IMR-90 (cell line): ENCODE results near the gene TMEM26. TPM values are rescaled to one million over a fixed set of nuclear protein-coding genes. Genes with fewer than 3 reads are reported as not detected.
A peak's percentile ranks its signal among the peaks of the same experiment; 100 is the strongest.

Experiments used
- ATAC-seq: fragments of 200-7000 bp; cut with Tn5 transposase; 2 replicates; pipeline ENCODE4 v1.9.1; 2020; ENCODE audit warnings: low read depth, mild to moderate bottlenecking, moderate library complexity
- Bru-seq: library from RNA; stranded (reverse); fragments of 400-500 nt; gene quantifications from one replicate; lab custom pipeline; 2021; lab: Mats Ljungman, UMichigan
- BruChase-seq, 2 experiments: library from RNA; stranded (reverse); fragments of 400-500 nt; gene quantifications; one replicate each; lab custom pipeline; 2021; lab: Mats Ljungman, UMichigan
- BruUV-seq: library from RNA; stranded (reverse); fragments of 400-500 nt; replicated peaks from 2 replicates; lab custom pipeline; 2021; lab: Mats Ljungman, UMichigan
- CTCF ChIA-PET: fragments of 300-600 bp; formaldehyde crosslinking; extraction: SDS; loops from one replicate; lab custom pipeline; 2021; ENCODE audit warnings: antibody characterized with exemption; lab: Yijun Ruan, JAX
- POLR2A ChIA-PET: fragments of 300-600 bp; sonication (Branson Sonifier 250); formaldehyde crosslinking; loops from one replicate; lab custom pipeline; 2022; ENCODE audit warnings: antibody characterized with exemption; ENCODE audit not compliant: unreplicated experiment; lab: Charles Lee
- DNase-seq: peaks from one replicate; pipeline ENCODE4 v3.0.0; 2013
- H2AFZ ChIP-seq: replicated peaks from 2 replicates; pipeline ENCODE3; 2013; ENCODE audit warnings: low read length, mild to moderate bottlenecking; ENCODE audit not compliant: poor library complexity
- H2AK5ac ChIP-seq: 2 replicates; pipeline ENCODE4 v1.6.1; 2013; ENCODE audit warnings: low read depth, low read length, inconsistent platforms
- H2AK9ac ChIP-seq: replicated peaks from 2 replicates; pipeline ENCODE3; 2013; ENCODE audit warnings: mild to moderate bottlenecking, low read depth, low read length, moderate library complexity; ENCODE audit not compliant: poor library complexity
- H2BK120ac ChIP-seq: 2 replicates; pipeline ENCODE4 v1.6.1; 2013; ENCODE audit warnings: low read depth, low read length, inconsistent platforms
- H2BK15ac ChIP-seq: 3 replicates; pipeline ENCODE4 v1.6.1; 2013; ENCODE audit warnings: low read depth, low read length, inconsistent platforms
- H2BK20ac ChIP-seq: 2 replicates; pipeline ENCODE4 v1.6.1; 2013; ENCODE audit warnings: low read depth, mild to moderate bottlenecking, inconsistent platforms, low read length, moderate library complexity
- H2BK5ac ChIP-seq: 2 replicates; pipeline ENCODE4 v1.6.1; 2013; ENCODE audit warnings: mild to moderate bottlenecking, low read depth, low read length, inconsistent platforms; ENCODE audit not compliant: poor library complexity, severe bottlenecking
- H3K14ac ChIP-seq: replicated peaks from 2 replicates; pipeline ENCODE4 v1.6.1; 2013; ENCODE audit warnings: low read depth, low read length, inconsistent platforms
- H3K18ac ChIP-seq: 2 replicates; pipeline ENCODE4 v1.6.1; 2013; ENCODE audit warnings: low read depth, low read length, control low read depth
- H3K23ac ChIP-seq: 2 replicates; pipeline ENCODE4 v1.6.1; 2013; ENCODE audit warnings: low read depth, low read length, inconsistent platforms
- H3K27ac ChIP-seq: 2 replicates; pipeline ENCODE4 v1.5.1; 2013; ENCODE audit warnings: mild to moderate bottlenecking, control low read depth, low read length; ENCODE audit not compliant: insufficient read depth
- H3K27me3 ChIP-seq: 2 replicates; pipeline ENCODE4 v1.6.1; 2013; ENCODE audit warnings: low read length; ENCODE audit not compliant: control insufficient read depth, insufficient read depth
- H3K36me3 ChIP-seq: 2 replicates; pipeline ENCODE4 v1.6.1; 2013; ENCODE audit warnings: low read length, mixed read lengths; ENCODE audit not compliant: control insufficient read depth, insufficient read depth
- H3K4ac ChIP-seq: 2 replicates; pipeline ENCODE4 v1.6.1; 2013; ENCODE audit warnings: low read depth, low read length, inconsistent platforms
- H3K4me1 ChIP-seq: 2 replicates; pipeline ENCODE4 v1.6.1; 2013; ENCODE audit warnings: low read length, mixed read lengths; ENCODE audit not compliant: control insufficient read depth, insufficient read depth
- H3K4me2 ChIP-seq: 2 replicates; pipeline ENCODE4 v1.6.1; 2013; ENCODE audit warnings: low read depth, mild to moderate bottlenecking, control low read depth, low read length, moderate library complexity
- H3K4me3 ChIP-seq: 2 replicates; pipeline ENCODE4 v1.5.1; 2013; ENCODE audit warnings: low read depth, mild to moderate bottlenecking, control low read depth, low read length, moderate library complexity; ENCODE audit not compliant: insufficient read depth
- H3K56ac ChIP-seq: 2 replicates; pipeline ENCODE4 v1.6.1; 2013; ENCODE audit warnings: low read length, inconsistent platforms; ENCODE audit not compliant: insufficient read depth; ENCODE audit errors: extremely low read depth
- H3K79me1 ChIP-seq, 2 experiments: 2 replicates each; pipeline ENCODE4 v1.6.1; 2013; ENCODE audit warnings: low read length in 2 of 2, inconsistent platforms in 1 of 2, low read depth in 1 of 2
- H3K9ac ChIP-seq: 2 replicates; pipeline ENCODE4 v1.6.1; 2013; ENCODE audit warnings: low read depth, low read length, control low read depth
- H3K9me1 ChIP-seq: 2 replicates; pipeline ENCODE4 v1.6.1; 2013; ENCODE audit warnings: low read length, inconsistent platforms; ENCODE audit not compliant: insufficient read depth
- H3K9me3 ChIP-seq: 2 replicates; pipeline ENCODE4 v1.6.1; 2013; ENCODE audit warnings: low read length; ENCODE audit not compliant: control insufficient read depth, insufficient read depth
- H4K20me1 ChIP-seq: 2 replicates; pipeline ENCODE4 v1.6.1; 2013; ENCODE audit warnings: low read length, inconsistent platforms; ENCODE audit not compliant: insufficient read depth
- H4K5ac ChIP-seq: 2 replicates; pipeline ENCODE4 v1.6.1; 2013; ENCODE audit warnings: mild to moderate bottlenecking, low read depth, low read length, control low read depth
- H4K8ac ChIP-seq, 2 experiments: 2 replicates each; pipeline ENCODE4 v1.6.1; 2013; ENCODE audit warnings: low read depth in 2 of 2, low read length in 2 of 2, control low read depth in 1 of 2, inconsistent platforms in 1 of 2
- H4K91ac ChIP-seq: 2 replicates; pipeline ENCODE4 v1.6.1; 2013; ENCODE audit warnings: low read depth, low read length, inconsistent platforms; ENCODE audit not compliant: insufficient read depth
- NFE2L2 ChIP-seq: fragments of 150-350 bp; IDR thresholded peaks from 2 replicates; pipeline ENCODE4 v1.6.1; 2016; ENCODE audit warnings: low read depth, mild to moderate bottlenecking, low read length
- whole genome bisulfite sequencing, 2 experiments: methylation state at CpG; one replicate each; pipeline versions ENCODE4 v1.1.5 to v1.1.7; 2013; ENCODE audit warnings: missing lambda C conversion rate in 2 of 2; ENCODE audit not compliant: insufficient read length in 1 of 2; ENCODE audit errors: extremely low coverage in 2 of 2; 5-methylcytosine and 5-hydroxymethylcytosine counted together
- dilution Hi-C: fragments of 300-500 bp; cut with HindIII; formaldehyde crosslinking; loops from one replicate; pipeline ENCODE4 v1.14.3; 2018; ENCODE audit warnings: low sequenced_read_pairs; ENCODE audit not compliant: unreplicated experiment
- in situ Hi-C: fragments of 300-500 bp; cut with MboI; formaldehyde crosslinking; loops from 3 replicates; pipeline ENCODE4 v1.14.3; 2019; ENCODE audit warnings: low sequenced_read_pairs, inconsistent platforms, mixed read lengths
- intact Hi-C: fragments of 100-400 bp; cut with micrococcal nuclease; formaldehyde crosslinking; loops from 2 replicates; pipeline ENCODE4 v1.10.0; 2022
- long read RNA-seq: library from polyadenylated mRNA; unstranded; transcript quantifications from one replicate; pipeline ENCODE4 v2.0.0, GENCODE V29; 2021; ENCODE audit not compliant: unreplicated experiment
- polyA plus RNA-seq, 3 experiments: library from polyadenylated mRNA; depleted of rRNA; stranded (reverse); fragments of >200 nt; gene quantifications; 2 replicates each; pipeline ENCODE4 v1.2.3, GENCODE V29; 2012; ENCODE audit warnings: low replicate concordance in 1 of 3
- total RNA-seq: library from RNA; depleted of rRNA; stranded (reverse); fragments of >200 nt; gene quantifications from 2 replicates; pipeline ENCODE4 v1.2.3, GENCODE V29; 2012; rRNA removed

Gene TMEM26
- total RNA-seq (0.36 and 0.56 TPM in 2 replicates), polyA plus RNA-seq (2012; rRNA removed) (0.16 and 0.22 TPM in 2 replicates), Bru-seq, nascent RNA (percentile 37 among the genes with signal in this experiment), BruChase-seq, experiment 1, labeled RNA remaining after a 6-hour chase (percentile 37 among the genes with signal in this experiment), BruChase-seq, experiment 2, labeled RNA remaining after a 2-hour chase (percentile 39 among the genes with signal in this experiment)
- 0.08 and 0.84 TPM in 2 replicates for polyA plus RNA-seq (2012; cell fraction: cytosol; rRNA removed)
- 0.14 and 0.57 TPM in 2 replicates for polyA plus RNA-seq (2012; cell fraction: nucleus; rRNA removed; ENCODE audit: low replicate concordance)
- long read RNA-seq, full-length matches to known transcripts = 2 of 5 reads
- long read RNA-seq, partial matches to known transcripts = 1 of 5 reads
- long read RNA-seq, other reads (novel, unspliced or antisense) = 2 of 5 reads

DNA sequence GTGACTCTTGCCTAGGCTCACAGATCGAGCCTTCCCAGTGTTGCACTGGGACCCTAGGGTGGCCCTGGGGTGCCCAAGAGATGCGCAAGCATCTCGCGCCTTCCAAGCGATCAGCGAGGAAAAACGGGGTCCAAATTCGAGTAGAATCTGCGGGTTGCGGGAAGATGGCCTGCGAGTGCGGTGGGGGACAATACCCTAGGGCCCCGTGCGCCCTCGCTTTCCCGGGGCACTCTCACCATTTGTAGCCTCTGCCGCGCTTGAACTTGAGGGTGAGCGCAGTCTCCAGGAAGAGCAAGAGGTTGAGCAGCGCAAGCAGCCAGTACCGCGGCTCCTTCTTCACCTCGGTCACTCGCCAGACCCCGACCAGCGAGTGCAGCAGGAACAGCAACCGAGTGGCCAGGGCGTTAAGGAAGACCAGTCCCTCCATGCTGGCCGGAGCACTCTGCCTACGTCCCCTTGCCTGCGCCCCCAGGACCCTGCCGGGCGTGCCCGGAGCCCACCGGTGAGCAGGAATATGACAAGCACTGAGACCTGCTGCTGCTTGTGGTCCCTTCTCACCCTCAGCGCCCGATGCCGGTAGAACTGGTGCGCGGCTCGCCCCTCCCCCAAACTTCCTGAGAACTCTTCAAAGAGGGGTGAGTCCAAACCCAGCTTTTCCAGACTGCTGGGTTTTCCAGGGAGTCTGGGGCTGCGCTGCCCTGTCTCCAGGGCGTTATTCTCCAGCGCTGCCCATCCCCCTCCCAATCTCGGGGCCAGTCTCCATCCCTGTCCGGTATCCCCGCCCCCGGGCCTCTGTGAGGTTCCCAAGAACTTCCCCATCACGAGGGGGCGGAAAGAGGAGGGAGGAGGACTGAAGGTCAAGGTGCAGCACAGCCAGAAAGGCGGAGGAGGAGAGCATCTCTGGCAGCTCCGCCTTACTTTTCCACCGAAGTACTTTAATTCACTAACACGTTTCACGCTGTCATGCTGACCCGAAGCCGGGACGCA is at the start of gene TMEM26:
Gene TMEM26 (minus strand): TSS at position 727 of the 987 bp plus-strand sequence. CDS start 300 bp downstream, at position 427.
- ChIA-PET POLR2A (interaction anchor here (0.6 kb wide), 1 partner anchor 20 kb away, joined by 3 read pairs; no protein-coding TSS in a partner anchor), CTCF (interaction anchor here (0.6 kb wide), 1 partner anchor 22 kb away, joined by 3 read pairs; no protein-coding TSS in a partner anchor)
- TF ChIP-seq NFE2L2 = no peak
- Histone ChIP-seq H3K4me1 (peaks cover 11% of the 10 kb centered on the region; the same call in 1 of the 2 replicates), H4K5ac (peak within 1 kb of the TSS; percentile 59; the same call in 1 of the 2 replicates), H2BK20ac (peak within 1 kb of the TSS; percentile 69), H3K9me3 (no peaks in the 10 kb centered on the region), H4K8ac (peak within 1 kb of the TSS; percentile 29 to 83; a peak in 3 of 4 replicates), H4K91ac (peak within 1 kb of the TSS; percentile 75), H3K27me3 (peaks cover 3% of the 10 kb centered on the region; the same call in 1 of the 2 replicates), H2BK15ac (peak within 1 kb of the TSS; percentile 26; the same call in 2 of the 3 replicates), H2AK9ac (peak within 1 kb of the TSS; percentile 92), H2BK120ac (peak within 1 kb of the TSS; percentile 91), H4K20me1 (no peaks in the 10 kb centered on the region), H3K9ac (peak within 1 kb of the TSS; percentile 63), H3K27ac (peak within 1 kb of the TSS; percentile 30), H2AFZ (peak within 1 kb of the TSS; percentile 98), H3K4me3 (peak within 1 kb of the TSS; percentile 65), H3K18ac (peak within 1 kb of the TSS; percentile 58; the same call in 1 of the 2 replicates), H3K14ac (peak within 1 kb of the TSS; percentile 86), H3K36me3 (no peaks in the 10 kb centered on the region), H2AK5ac (peak within 1 kb of the TSS; percentile 48; the same call in 1 of the 2 replicates), H3K56ac (no peak within 1 kb of the TSS; the same call in 1 of the 2 replicates), H3K4ac (peak within 1 kb of the TSS; percentile 82), H3K9me1 (peaks cover 9% of the 10 kb centered on the region; the same call in 1 of the 2 replicates), H3K23ac (peak within 1 kb of the TSS; percentile 78), H2BK5ac (no peak within 1 kb of the TSS), H3K4me2 (peak within 1 kb of the TSS; percentile 89), H3K79me1 (no peaks in the 10 kb centered on the region)
- 3% methylated on average over 23 of the region's 58 CpGs; no CpG with 5 or more reads in 1 of the 2 experiments for WGBS, 2 experiments
- DNase-seq (peak; percentile 30), ATAC-seq (peak; percentile 83)
- dilution Hi-C loops (no loop called here), intact Hi-C loops (loop anchor here (5.0 to 10.0 kb wide), 2 partner anchors 182 to 449 kb away; partner anchors contain the start of gene ARID5B), in situ Hi-C loops (no loop called here)
- BruUV-seq = no TSS peak
